AG04450 (cell line): Measurements from ENCODE around the gene CCR3. TPM values are rescaled to one million over a fixed set of nuclear protein-coding genes. Genes with fewer than 3 reads are reported as not detected.

Experiments
- CTCF ChIA-PET: fragments of 300-600, 350-600 bp; formaldehyde crosslinking; extraction: SDS; loops from one replicate; lab custom pipeline; 2022; ENCODE audit warnings: antibody characterized with exemption, inconsistent platforms; lab: Charles Lee
- POLR2A ChIA-PET: fragments of 350-600 bp; formaldehyde crosslinking; extraction: SDS; loops from one replicate; lab custom pipeline; 2021; ENCODE audit warnings: antibody characterized with exemption, inconsistent platforms; lab: Yijun Ruan, JAX
- DNase-seq: peaks from one replicate; pipeline ENCODE4 v3.0.0-alpha.2; 2011; ENCODE audit warnings: low read depth, low spot score
- H3K27ac ChIP-seq: one replicate; pipeline ENCODE4 v1.5.1; 2012; ENCODE audit warnings: low read depth, low read length, control low read depth
- H3K27me3 ChIP-seq: one replicate; pipeline ENCODE4 v1.6.0; 2012; ENCODE audit warnings: low read length; ENCODE audit not compliant: control insufficient read depth, insufficient read depth
- H3K4me3 ChIP-seq: 2 replicates; pipeline ENCODE4 v1.5.1; 2011; ENCODE audit warnings: mild to moderate bottlenecking, low read depth, low read length, control low read depth
- H3K9me3 ChIP-seq: 2 replicates; pipeline ENCODE4 v1.5.1; 2012; ENCODE audit warnings: low read length; ENCODE audit not compliant: control insufficient read depth, insufficient read depth
- polyA plus RNA-seq: library from polyadenylated mRNA; depleted of rRNA; stranded (reverse); fragments of >200 nt; gene quantifications from 2 replicates; pipeline ENCODE4 v1.2.3, GENCODE V29; 2011
- TF ChIP-seq, protein P1 (sequence below): IDR thresholded peaks from 2 replicates; pipeline ENCODE4 v1.5.1; 2011; ENCODE audit warnings: low read depth, low read length, control low read depth, inconsistent platforms

CCR3 gene
- polyA plus RNA-seq, 1 experiment: not detected

DNA sequence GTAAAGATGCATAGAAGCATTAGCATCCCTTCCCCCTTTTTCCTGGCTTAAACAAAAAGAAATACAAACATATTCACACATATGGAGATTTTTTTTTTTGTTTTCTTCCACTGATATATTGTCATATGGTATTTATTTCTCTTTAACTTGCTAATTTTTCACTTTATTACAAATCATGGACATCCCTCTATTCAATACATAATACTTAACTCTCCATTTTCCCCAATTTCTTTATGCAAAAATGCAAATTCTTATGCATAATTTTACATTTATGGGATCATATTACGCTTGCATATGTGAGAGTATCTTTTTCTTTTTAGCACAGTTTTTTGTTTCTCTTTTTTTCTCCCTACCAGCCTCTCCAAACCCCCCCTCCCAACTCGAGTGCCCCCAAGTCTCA is 48.8 kb downstream of the CCR3 start:
- no peak for DNase-seq
- ChIA-PET POLR2A (no interaction called here), CTCF (no interaction called here)
- Histone ChIP-seq H3K4me3 (no peak overlapping the region), H3K27me3 (no peaks in the 10 kb centered on the region), H3K9me3 (no peaks in the 10 kb centered on the region), H3K27ac (no peak overlapping the region)
- TF ChIP-seq, protein P1, sequence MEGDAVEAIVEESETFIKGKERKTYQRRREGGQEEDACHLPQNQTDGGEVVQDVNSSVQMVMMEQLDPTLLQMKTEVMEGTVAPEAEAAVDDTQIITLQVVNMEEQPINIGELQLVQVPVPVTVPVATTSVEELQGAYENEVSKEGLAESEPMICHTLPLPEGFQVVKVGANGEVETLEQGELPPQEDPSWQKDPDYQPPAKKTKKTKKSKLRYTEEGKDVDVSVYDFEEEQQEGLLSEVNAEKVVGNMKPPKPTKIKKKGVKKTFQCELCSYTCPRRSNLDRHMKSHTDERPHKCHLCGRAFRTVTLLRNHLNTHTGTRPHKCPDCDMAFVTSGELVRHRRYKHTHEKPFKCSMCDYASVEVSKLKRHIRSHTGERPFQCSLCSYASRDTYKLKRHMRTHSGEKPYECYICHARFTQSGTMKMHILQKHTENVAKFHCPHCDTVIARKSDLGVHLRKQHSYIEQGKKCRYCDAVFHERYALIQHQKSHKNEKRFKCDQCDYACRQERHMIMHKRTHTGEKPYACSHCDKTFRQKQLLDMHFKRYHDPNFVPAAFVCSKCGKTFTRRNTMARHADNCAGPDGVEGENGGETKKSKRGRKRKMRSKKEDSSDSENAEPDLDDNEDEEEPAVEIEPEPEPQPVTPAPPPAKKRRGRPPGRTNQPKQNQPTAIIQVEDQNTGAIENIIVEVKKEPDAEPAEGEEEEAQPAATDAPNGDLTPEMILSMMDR: no peak

DNA sequence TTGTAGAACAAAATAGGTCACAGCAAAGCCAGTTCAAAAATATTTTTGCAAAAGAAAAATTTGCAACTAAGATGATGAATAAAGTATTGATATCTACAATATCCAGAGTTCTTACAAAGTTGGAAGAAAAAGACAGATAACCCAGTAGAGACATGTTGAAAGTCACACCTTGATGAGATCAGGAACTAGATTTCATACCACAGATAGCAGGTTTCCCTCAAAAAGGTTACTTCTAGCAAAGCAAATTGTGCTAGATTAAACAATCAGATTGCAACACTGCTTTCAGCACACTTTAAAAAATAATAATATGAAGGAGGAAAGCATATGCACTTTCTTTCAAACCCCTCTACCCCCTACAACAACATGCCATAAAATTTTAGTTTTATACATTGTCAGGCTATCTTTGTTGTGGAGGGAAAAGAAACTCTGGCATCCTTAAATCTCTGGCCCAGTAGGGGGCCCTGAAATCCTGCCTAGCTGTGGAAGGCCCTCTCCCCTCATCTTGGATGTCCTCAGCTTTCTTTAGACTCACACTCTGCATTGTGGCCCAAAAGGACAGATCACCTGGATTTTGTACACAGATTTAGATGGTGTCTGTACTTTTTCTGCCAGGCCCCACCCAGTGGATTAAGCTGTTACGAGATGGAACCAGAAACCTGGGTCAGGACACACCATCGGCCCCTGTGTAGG is 50.9 kb downstream of the CCR3 start:
- TF ChIP-seq, protein P1: no peak
- no peak overlapping the region for H3K27ac ChIP-seq
- H3K27me3 ChIP-seq: peaks cover 5% of the 10 kb centered on the region
- no peaks in the 10 kb centered on the region for H3K9me3 ChIP-seq
- ChIA-PET POLR2A (no interaction called here), CTCF (no interaction called here)
- no peak overlapping the region for H3K4me3 ChIP-seq
- no peak for DNase-seq

DNA sequence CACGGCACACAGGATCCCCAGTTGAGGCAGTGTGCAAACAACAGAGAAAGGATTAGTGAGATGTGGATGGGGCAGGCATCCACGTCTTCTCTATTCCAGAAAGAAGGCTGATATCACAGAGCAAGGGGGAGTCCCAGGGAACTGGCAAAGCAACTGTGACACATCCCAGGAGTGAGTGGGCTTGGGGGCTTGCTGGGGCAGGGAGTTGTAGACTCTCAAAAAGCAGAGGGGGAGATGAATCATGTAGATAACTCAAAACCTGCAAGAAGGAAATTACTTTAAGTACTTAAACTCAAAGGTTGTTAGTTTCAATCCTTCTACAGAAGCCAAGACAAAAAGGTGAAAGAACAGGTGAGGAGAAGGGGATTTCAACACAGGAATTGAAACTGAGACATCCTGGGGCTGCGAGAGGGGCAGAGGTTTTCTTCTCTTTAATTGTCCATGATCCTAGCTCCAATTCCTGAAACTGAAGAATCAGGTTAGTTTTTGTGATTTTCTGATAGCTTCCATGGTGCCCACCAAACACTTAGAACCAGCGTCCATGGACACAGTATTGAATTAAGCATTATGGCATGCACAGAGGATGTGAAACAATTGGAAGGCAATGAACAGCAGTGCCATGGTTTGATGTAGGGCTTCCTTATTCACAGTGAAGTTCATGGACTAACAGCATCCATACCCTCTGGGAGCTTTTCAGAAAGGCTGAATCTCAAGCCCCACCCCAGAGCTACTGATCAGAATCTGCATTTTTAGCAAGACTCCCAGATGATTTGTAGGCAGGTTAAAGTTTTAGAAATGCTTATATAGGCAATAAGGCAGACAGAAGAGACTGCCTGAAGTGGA is 52.0 kb downstream of the CCR3 start:
- H3K9me3 ChIP-seq: no peaks in the 10 kb centered on the region
- CTCF ChIA-PET: no interaction called here
- H3K27ac ChIP-seq: no peak overlapping the region
- no peak overlapping the region for H3K4me3 ChIP-seq
- TF ChIP-seq, protein P1: no peak
- peaks cover 10% of the 10 kb centered on the region for H3K27me3 ChIP-seq
- POLR2A ChIA-PET: no interaction called here
- DNase-seq: no peak

DNA sequence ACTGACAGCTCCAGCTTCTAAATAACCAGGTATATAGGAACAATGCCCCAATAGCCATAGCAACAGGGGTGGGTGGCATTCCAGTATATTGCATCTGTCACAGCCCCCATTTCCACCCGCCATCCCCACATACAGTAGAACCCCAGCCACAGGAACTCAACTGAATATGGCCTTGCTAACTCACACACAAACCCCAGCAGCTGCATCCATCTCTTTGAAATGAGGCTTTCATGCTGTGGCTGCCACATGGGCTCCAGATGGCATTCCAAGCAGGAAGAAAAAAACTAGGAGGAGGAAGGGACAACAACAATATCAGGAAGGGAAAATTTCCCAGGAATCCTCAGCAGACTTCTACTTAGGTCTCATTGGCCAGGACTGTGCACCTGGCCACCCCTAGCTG is 54.6 kb downstream of the CCR3 start:
- POLR2A ChIA-PET: no interaction called here
- TF ChIP-seq, protein P1: no peak
- Histone ChIP-seq H3K4me3 (no peak overlapping the region), H3K27me3 (peaks cover 19% of the 10 kb centered on the region), H3K9me3 (no peaks in the 10 kb centered on the region), H3K27ac (no peak overlapping the region)
- DNase-seq: no peak
- CTCF ChIA-PET: no interaction called here
